HCEC 1CT (cell line): ENCODE measurements around the gene SNRNP200.
"Not testable (repeated sequence)": the region's sequence is repeated elsewhere in the genome, so short reads cannot be mapped to it uniquely, and the experiment has no call there.

Experiments
- DNase-seq: peaks from one replicate; pipeline ENCODE4 v3.0.0-alpha.2; 2017

SNRNP200 gene

GRCh38 chr2:96324721-96325040 is 19.3 kb upstream of the SNRNP200 start:
- no peak for DNase-seq

DNA sequence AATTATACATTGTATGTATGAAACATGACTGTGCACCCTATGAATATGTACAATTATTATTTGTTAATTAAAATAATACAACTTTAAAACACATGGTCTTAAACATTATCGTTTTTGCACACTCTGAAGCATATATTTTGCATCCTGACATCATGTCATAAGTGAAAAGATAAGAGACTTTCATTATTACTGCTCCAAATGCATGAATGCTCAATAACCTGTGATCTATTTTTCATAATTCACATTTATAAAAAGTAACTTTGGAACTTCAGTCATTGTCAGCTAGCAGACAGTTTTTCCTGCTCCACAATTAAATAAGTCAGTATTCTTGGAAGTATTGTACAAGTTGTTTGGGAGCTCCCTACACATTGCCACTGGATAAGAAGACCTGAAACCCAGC is 18.5 kb upstream of the SNRNP200 start:
- no peak for DNase-seq

DNA sequence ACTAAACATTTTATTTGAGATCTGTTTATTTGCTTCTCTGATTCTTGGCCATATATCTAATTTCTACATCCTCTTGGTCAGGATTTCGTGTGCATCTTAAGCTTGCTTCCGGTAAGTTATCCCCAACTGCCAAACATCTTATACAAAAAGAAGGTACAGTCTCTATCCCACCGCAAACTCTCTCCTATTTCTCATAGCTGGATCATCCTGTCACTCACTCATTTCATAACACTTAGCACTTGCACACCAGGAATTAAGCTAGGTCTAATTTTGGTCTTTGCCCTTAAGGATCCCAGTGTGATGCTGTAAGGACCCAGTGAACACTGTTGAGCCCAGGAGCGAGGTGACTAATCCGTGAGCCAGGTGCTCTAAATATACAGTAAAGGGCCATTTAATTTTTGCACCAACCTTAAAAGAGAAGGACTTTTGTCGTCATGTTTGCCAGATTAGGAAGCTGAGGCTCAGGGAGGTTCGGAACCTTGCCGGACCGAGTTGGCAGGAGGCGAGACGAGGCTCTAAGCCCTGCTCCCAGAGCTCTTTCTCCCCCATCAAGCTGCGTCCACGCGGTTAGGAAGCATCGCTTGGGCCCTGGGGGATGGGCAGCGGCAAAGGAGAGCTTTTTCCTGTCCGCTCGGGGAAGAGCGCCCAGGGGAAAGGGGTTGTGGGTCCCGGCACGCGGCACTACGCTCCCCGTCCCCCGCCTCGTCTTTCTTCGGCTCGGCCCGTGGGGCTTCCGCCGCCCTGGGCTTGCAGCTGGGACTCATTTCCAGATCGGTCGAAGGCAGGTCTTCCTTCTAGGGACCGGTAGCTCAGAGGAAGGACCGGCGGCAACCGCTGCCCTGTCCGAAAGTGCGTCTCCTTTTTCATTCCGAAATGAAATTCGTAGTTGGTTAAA is 15.6 kb upstream of the SNRNP200 start:
- DNase-seq, result no peak

- no peak for DNase-seq
Observed at GRCh38 chr2:96320326-96320725, 15.0 kb upstream of the SNRNP200 start.

GRCh38 chr2:96319396-96319795 is 14.1 kb upstream of the SNRNP200 start:
- no peak for DNase-seq

DNA sequence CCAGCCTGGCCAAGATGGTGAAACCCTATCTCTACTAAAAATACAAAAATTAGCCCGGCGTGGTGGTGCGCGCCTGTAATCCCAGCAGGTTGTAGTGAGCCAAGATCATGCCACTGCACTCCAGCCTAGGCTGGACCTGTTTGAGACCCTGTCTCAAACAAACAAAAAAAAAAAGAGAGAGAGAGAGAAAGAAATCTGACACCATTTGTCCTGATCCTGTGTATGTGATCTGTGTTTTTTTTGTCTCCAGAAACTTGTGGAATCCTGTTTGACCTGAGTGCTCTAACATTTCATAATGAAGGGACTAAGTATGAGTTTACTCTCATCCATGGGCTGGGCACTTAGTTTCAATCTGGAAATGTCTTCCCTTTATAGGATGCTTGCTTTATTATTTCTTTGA is 13.4 kb upstream of the SNRNP200 start:
- no peak for DNase-seq

DNA sequence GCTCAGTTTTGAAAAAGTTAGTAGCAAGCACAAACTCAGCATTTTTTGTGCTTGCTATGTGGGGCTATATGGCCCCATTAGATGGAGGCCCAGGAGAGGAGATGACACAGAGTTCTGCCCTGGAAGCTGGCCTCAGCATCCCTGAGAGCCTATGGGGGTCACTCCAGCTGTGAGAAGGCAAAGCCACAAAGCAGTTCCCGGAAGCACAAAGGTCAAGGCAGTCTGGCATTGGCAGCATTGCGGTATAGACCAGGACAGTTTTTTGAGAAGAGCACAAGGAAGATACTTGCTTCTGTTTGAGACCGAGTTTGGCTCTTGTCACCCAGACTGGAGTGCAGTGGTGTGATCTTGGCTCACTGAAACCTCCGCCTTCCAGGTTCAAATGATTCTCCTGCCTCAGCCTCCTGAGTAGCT is 12.2 kb upstream of the SNRNP200 start:
- DNase-seq, result no peak

- DNase-seq, result no peak
Observed at GRCh38 chr2:96316999-96317398, 11.7 kb upstream of the SNRNP200 start.

- DNase-seq, result peak; percentile 76
Observed at GRCh38 chr2:96315400-96316071, 10.2 kb upstream of the SNRNP200 start.

DNA sequence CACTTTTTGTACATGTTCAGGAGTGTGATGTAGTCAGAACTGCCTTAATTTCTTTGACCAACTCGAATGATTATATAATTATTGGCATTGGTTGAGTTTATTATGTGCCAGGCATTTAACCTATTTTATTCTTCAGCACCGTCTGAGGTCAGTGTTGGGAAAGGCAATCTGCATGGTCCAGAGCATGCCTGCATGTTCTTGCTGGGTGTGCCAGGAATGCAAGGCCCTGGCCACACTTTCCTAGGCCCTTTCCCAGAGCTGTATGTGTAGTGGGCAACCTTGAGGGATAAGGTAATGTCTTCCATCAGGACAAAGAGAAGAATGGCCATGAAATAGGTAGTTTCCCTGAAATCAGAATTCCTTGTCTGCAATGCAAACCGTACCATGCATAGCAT is 9.7 kb upstream of the SNRNP200 start:
- no peak for DNase-seq

DNA sequence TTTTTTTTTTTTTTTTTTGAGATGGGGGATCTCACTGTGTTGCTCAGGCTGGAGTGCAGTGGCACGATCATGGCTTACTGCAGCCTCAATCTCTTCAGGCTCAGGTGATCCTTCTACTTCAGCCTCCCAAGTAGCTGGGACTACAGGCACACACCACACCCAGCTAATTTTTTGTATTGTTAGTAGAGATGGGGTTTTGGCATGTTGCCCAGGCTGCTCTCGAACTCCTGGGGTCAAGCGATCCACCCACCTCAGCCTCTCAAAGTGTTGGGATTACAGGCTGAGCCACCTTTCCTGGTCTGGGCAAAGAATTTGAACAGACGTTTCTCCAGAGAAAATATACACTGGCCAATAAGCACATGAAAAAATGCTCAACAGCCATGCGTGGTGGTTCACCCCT is 2.9 kb upstream of the SNRNP200 start:
- no peak for DNase-seq

- no peak for DNase-seq
Observed at GRCh38 chr2:96306370-96306769, 1.0 kb upstream of the SNRNP200 start.

DNA sequence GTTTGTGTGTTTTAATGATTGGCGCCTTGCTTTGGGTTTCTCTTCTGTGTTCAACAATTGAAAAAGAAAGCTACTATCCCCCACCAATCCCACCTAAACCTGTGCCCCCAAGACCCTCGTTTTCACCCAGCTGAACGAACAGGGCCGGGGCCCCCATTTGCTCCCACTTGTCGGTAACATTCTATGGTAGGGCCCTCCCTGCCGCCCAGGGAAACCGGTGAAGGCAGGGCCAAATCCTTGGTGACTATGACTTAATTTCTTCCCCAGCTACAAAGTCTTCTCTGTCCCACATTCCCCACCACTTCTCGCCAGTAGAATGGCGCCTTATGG is 598 bp upstream of the SNRNP200 start:
- no peak for DNase-seq

GRCh38 chr2:96304606-96305005 is 740 bp downstream of the SNRNP200 start:
- DNase-seq, result no peak

GRCh38 chr2:96301865-96302264 is 3.5 kb downstream of the SNRNP200 start:
- DNase-seq, result no peak

DNA sequence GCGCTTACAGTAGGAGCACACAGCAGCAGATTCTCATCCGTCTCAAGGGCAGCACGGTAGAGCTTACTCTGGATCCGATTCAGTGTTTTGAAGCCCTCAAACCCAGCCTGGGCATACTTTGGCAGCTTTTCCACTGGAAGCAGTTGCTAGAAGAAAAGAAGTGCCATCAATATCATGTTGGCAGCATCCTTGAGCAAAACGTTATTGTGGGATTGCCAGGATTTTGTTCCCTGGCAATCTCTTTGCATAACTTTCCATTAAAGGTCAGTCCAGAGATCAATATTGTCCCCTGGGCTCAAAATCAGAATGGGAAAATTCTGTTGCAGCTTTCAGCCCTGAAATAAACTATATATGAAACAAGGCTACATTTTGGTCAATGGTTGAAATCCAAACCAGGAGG is 8.4 kb downstream of the SNRNP200 start:
- no peak for DNase-seq

DNA sequence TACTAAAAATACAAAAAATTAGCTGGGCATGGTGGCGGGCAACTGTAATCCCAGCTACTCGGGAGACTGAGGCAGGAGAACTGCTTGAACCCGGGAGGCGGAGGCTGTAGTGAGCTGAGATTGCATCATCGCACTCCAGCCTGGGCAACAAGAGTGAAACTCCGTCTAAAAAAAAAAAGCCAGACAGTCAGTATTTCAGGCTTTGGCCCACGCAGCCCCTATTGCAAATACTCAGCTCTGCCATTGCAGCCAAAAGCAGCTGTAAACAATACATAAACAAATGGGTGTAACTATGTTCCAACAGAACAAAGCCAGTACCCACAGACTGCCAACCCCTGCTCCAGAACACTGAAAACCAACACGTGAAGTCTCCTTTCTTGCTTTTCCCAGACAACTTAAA is 11.1 kb downstream of the SNRNP200 start:
- not testable (repeated sequence) for DNase-seq

GRCh38 chr2:96291751-96292150 is 13.6 kb downstream of the SNRNP200 start:
- DNase-seq, result no peak

DNA sequence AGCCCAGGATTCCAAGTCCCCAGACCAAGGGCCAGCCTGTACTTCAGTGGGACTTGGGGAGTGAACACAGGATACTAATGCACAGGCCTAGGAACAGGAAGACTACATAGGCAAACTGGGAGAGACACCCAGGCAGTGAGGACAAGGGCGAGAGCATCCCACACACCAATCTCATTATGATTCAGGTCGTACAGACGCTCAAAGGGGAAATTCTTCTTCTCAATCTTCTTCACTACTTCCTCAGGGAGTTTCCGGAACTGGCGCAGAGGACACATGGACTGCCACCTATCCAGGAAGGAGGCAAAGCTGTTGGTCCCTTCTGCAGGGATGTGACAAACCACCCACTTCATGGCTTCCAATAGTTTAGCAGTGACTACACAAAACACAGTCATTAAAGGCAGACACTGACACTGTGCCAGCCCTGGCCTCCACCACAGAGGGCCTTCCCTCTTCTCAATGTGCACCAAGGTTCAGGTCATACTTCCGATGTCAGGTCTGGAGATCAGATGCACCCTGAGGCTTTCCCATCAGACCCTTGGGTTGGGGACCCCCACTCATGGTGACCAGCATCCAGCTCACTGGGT is 18.0 kb downstream of the SNRNP200 start:
- no peak for DNase-seq

- DNase-seq, result no peak
Observed at GRCh38 chr2:96276787-96277499, 28.4 kb downstream of the SNRNP200 start.

DNA sequence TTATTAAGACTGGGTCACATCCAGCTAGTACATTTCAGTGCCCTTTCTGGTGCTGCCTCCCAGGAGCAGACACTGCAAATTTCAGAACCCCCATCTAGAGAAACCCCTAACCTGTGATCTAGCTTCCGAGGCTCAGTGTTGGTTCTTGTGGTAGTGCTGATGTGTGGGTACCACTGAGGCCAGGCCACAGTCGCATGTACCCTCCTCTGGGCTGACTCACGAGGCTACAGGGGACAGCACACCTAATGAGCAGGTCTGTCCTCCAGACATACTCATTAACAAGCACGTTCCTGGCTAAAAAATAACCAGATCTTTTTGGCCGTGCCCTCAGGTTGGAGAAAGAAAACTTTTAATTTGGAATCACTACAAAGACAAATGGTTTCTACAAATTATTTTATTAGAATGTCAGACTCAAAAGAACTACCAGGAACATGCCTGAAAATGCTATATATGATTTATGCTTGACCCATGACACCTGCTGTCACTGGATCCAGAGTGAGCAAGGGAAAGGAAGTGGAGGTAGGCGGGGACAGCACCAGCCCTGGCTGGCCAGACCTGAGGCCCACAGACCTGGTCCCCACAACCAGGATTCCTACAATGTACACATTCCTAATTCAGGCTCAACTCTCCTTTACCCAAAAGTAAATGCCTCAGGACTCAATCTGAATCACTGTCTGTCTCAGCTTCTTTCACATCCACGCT is 30.8 kb downstream of the SNRNP200 start:
- no peak for DNase-seq

DNA sequence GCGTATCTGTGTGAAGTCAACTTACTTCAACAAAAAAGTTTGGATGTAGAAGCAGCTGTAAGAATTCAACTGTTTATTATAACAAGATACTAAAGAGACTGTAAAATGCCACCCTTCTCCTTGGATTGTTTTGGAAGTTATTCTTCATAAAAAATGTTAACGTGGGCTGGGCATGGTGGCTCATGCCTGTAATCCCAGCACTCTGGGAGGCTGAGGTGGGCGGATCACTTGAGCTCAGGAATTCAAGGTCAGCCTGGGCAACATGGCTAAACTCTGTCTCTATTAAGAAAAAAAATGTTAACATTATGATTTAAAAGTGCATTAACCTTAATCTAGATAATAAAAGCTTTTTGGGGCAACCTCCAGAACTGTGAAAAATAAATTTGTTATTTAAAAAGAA is 31.6 kb downstream of the SNRNP200 start:
- no peak for DNase-seq

- DNase-seq, result no peak
Observed at GRCh38 chr2:96271995-96272394, 33.4 kb downstream of the SNRNP200 start.
